HG03045 (cell line): ENCODE measurements around the gene HECTD1.
"Not testable (repeated sequence)": the region's sequence is repeated elsewhere in the genome, so short reads cannot be mapped to it uniquely, and the experiment has no call there.

ENCODE experiments used
- ATAC-seq: cut with Tn5 transposase; IDR thresholded peaks from one replicate; pipeline ENCODE4 v1.9.1; 2021; ENCODE audit warnings: mild to moderate bottlenecking, moderate library complexity; ENCODE audit not compliant: unreplicated experiment

HECTD1 gene

DNA sequence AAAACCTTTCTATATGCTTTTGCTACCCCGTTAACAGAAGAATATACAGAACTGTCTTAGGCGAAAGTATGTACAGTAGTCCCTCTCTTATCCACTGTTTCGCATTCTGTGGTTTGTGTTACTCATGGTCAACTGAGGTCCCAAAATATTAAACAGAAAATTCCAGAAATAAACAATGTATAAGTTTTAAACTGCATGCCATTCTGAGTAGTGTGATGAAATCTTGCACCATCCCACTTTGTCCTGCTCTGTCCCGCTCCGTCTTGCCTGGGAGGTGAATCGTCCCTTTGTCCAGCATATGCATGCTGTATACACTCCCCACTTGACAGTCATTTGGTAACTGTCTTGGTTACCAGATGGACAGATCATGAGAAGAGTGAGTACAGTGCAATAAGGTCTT, 111.3 kb downstream of the HECTD1 start:
- ATAC-seq: no peak

GRCh38 chr14:31095817-31096216, 111.8 kb downstream of the HECTD1 start:
- not testable (repeated sequence) for ATAC-seq

DNA sequence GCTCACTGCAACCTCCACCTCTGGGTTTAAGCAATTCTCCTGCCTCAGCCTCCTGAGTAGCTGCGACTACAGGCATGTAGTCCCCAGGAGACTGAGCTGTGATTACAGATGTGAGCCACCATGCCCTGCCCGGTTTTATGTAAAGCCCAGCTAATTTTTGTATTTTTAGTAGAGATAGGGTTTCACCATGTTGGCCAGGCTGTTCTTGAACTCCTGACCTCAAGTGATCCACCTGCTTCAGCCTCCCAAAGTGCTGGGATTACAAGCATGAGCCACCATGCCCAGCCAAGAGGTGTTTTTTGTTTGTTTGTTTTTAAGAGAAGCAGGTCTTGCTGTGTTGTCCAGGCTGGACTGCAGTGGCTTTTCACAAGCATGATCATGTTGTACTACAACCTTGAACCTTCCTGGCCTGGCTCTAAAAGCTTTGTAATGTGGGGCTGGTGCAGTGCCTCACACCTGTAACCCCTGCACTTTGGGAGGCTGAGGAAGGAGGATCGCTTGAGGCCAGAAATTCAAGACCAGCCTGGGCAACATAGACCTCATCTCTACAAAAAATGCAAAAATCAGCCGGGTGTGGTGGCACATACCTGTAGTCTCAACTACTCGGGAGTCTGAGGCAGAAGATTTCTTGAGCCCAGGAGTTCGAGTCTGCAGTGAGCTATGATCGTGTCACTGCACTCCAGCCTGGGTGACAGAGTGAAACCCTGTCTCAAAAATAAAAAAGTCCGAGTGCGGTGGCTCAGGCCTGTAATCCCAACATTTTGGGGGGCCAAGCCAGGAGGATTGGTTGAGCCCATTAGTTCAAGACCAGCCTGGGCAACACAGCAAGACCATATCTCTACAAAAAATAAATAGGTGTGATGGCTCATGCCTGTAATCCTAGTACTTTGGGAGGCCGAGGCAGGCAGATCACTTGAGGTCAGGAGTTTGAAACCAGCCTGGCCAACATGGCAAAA, 113.4 kb downstream of the HECTD1 start:
- not testable (repeated sequence) for ATAC-seq

- ATAC-seq: no peak
Measured at GRCh38 chr14:31092160-31092708, 115.4 kb downstream of the HECTD1 start.

- no peak for ATAC-seq
Measured at GRCh38 chr14:31090883-31091764, 116.5 kb downstream of the HECTD1 start.

- not testable (repeated sequence) for ATAC-seq
Measured at GRCh38 chr14:31086466-31086865, 121.1 kb downstream of the HECTD1 start.

DNA sequence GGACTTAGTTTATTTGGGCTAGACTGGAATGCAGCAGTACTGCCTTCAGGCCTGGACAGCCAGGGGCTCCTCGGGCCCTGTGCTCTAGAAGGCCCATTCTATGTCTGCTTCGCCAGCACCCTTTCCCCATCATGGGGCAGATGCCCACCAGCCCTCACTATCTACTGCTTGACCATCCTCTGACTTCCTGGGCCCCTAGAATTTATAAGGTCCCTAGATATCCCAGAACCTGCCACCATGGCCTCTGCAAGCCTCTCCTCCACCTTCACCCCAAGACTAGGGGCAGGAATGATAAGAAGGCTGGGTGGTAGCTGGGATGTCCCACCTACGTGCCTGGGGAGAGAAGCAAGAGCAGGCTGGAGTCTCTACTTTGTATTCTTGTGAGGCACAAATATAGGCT, 122.6 kb downstream of the HECTD1 start:
- no peak for ATAC-seq

DNA sequence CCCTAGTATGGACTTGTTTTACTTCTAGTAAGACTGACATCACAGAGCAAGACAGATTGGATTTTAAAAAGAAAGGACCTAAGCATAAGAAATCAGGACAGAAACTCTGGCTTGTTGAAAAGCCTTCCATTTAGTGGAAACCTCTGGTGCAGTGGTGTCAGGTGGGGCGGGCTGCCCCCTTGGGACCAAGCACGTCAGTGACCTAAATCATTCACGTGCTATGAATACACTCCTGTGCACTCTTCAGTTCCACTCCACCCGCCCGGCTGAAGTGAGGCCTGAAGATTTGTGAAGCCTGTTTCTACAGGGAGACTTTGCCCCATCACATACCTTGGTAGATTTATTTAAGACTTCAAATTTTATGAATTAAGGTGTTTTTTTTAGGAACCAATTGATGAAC, 123.2 kb downstream of the HECTD1 start:
- ATAC-seq: no peak

GRCh38 chr14:31083781-31084180, 123.8 kb downstream of the HECTD1 start:
- no peak for ATAC-seq

DNA sequence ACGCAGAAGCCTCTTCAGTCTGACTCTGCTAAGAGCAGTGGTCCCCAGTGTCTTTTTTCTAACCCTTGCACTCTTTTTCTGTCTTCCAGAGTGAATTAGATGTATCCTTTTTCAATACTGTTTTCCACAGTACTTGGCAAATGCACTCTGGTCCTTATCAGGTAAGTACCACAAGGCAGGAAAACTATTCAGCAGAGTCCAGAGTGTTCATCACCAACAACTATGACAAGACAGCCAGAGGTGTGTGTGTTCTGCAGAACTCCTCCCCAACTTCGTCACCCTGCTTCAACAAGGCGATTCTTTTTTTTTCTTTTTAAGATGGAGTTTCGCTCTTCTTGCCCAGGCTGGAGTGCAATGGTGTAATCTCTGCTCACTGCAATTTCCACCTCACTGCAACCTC, 127.1 kb downstream of the HECTD1 start:
- ATAC-seq: no peak

GRCh38 chr14:31080056-31080455, 127.5 kb downstream of the HECTD1 start:
- no peak for ATAC-seq

DNA sequence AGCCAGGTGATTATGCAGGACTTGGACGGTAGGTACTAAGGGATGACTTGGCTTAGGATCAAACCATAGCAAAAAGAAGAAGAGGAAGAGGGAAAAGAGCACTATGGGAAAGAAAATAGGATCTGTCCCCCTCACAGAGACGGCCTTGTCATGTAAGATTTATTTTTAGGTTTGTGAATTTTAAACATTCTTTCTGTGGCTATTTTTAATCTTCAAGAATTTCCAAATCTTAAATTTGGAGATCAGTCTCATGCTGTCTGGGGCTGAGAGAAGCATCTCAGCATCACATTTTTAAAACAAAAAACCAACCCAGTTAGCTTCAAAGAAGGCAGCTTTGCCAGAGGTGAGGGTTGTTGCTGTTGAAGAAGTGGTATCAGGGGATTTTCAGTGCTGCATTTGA, 128.8 kb downstream of the HECTD1 start:
- ATAC-seq: no peak

DNA sequence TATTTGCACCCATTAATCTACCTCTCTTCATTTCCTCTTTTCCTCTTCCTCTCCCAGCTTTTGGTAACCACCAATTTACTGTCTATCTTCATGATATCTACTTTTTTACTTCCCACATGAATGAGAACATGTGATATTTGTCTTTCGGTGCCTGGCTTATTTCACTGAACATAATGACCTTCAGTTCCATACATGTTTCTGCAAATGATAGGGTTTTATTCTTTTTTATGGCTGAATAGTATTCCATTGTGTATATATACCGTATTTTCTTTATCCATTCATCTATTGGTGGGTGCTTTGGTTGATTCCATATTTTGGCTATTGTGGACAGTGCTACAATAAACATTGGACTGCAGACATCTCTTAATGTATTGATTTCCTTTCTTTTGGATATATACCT, 132.4 kb downstream of the HECTD1 start:
- no peak for ATAC-seq

DNA sequence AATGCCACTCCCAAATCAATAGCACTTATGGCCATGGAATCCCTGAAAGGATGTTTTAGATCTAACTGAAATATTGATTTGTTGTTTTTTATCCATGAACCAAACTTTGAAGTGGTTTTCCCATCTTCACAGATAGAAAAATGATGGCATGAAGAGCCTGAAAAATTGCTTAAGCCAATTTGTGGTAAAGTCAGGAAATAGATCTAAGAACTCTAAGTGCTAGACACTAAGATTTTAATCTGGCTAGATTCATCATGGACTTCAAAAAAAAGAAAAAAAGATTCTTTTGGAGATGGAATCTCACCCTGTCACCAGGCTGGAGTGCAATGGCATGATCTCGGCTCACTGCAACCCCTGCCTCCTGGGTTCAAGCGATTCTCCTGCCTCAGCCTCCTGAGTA, 136.4 kb downstream of the HECTD1 start:
- no peak for ATAC-seq

DNA sequence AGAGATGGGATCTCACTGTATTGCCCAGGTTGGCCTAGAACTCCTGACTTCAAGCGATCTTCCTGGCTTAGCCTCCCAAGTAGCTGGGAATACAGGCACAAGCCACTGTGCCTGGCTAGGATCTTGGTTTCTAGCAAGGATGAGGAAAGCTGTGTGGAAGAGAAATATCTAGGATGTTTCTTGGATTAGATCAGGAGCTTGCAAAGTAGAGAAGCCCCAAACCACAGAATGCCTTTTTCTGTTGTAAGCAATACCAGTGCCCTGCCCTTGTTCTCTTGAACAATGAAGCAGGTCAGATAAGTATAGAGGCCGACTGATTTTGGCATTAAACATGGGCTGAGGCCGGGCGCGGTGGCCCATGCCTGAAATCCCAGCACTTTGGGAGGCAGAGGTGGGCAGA, 137.2 kb downstream of the HECTD1 start:
- no peak for ATAC-seq

- ATAC-seq: no peak
Measured at GRCh38 chr14:31069343-31069742, 138.2 kb downstream of the HECTD1 start.

DNA sequence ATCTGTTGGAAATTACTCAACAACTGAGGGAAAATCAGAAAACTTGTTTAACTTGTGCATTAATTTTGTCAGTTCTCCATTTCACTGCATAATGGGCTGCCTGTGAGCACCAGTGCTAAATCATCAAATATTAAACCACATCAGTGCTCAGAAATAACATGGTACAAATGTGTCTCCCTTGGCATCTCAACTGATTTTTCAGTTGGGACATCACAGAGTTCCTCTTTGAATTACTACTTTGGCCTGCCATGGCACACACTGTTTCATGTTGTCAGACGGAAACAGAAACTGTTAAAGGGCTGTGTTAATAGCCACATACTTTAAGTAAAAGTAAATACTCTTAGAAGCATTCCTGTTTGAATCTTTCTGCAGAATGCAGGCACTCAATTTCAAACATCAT, 139.4 kb downstream of the HECTD1 start:
- no peak for ATAC-seq

DNA sequence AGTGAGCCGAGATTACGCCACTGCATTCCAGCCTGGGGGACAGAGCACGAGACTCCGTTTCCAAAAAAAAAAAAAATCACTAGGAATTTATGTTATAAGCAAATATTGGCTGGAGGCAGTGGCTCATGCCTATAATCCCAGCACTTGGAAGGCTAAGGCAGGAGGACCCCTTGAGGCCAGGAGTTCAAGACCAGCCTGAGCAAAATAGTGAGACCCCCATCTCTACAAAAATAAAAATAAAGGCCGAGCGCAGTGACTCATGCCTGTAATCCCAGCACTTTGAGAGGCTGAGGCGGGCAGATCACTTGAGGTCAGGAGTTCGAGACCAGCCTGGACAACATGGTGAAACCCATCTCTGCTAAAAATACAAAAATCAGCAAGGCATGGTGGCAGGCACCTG, 144.7 kb downstream of the HECTD1 start:
- not testable (repeated sequence) for ATAC-seq

DNA sequence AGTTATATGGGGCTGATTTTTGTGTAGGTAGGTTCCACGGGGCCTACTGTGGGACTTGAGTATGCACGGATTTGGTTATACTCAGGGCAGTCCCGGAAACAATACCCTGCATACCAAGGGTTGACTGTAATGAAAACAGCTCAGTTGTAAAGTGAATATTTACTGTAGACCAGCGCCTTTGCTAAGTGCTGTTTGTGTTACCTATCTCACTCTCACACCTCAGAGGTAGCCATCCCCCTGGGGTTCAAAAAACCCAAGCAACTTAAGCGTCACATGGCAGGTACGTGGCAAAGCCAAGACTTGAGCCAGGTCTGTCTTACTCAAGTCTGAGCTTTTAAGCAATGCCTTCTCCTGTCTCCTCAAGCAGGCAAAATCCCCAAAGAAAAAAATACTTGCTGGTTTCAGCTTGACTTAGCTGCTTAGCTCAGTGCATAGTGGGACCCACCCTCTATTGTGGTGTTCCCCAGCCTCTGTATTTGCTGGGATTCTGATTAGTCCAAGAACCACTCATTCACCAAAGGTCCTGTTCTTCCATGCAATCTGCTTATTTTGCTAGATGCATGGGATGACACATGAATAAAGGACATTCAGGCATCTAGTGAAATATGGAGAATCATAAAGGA, 147.2 kb downstream of the HECTD1 start:
- ATAC-seq: no peak

DNA sequence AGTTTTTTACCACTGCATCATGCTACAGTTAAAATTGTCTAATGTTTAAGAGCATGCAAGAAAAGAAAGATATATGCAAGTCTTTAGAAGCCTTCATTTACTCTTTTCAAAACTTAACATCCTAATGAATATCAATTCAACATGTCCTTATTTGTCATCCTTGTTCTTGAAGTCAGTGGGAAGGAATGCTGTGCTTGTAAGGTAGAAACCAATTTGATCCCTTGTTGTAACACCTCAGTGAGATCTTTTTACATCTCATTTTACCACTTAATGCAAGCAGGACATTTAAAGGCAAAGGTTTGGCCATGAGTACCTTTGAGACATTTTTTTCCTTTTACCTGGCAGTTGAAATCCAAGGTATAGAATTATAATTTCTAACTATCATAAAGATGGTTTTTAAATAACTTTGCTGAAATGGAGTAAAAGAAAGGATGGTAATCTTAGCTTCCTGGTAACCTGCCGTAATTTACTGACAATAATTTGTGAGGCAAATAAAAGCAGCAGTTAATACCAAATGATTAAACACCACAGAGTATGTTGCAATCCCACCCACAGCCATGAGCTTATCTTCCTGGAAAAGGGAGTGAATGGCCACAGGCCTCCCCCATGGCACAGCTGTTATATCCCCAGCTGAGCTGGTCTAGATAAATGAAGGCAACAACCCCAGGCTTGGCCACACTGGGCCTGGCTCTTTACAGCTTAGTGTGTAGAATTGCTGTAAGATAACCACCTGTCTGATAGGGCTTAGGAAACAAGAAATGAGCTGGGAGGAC, 148.3 kb downstream of the HECTD1 start:
- no peak for ATAC-seq
